Cardiac fibroblast (primary cell): ENCODE measurements around the gene CYB5R2.

ENCODE experiments used
- DNase-seq, 2 donors: peaks; one replicate each; pipeline versions ENCODE4 v3.0.0 to v3.0.0-alpha.2; 2010; ENCODE audit warnings: low read depth in 2 of 2
- H3K4me3 ChIP-seq, 2 donors: replicated peaks in 1 of 2; 1 replicate in 1 of 2; 2 replicates in 1 of 2; pipeline ENCODE4 v1.5.1; 2011; ENCODE audit warnings: low read depth in 2 of 2, low read length in 2 of 2, mild to moderate bottlenecking in 2 of 2, moderate library complexity in 1 of 2
- TF ChIP-seq, protein P1 (sequence below): IDR thresholded peaks from one replicate; pipeline ENCODE4 v1.5.1; 2011; ENCODE audit warnings: low read depth, mild to moderate bottlenecking, low read length, inconsistent platforms

CYB5R2 gene

DNA sequence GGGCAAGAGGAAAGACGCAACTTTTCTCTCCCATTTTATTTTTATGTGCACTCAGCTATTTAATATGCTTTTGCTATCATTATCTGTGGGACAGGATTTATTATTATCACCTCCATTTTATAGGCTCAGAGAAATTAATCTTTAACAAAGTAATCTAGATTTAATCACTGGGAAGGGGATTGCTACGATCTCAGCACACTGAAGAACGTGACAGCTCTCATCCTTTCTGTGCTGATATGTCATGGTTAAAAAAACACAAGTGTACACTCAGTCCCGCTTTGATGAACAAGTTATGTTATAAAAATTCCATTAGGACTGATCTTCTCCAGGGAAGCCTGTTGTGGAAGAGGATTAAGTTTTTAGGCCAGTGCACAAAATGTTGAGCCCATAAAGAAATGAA, 37.6 kb downstream of the CYB5R2 start:
- DNase-seq: no peak
- TF ChIP-seq, protein P1, sequence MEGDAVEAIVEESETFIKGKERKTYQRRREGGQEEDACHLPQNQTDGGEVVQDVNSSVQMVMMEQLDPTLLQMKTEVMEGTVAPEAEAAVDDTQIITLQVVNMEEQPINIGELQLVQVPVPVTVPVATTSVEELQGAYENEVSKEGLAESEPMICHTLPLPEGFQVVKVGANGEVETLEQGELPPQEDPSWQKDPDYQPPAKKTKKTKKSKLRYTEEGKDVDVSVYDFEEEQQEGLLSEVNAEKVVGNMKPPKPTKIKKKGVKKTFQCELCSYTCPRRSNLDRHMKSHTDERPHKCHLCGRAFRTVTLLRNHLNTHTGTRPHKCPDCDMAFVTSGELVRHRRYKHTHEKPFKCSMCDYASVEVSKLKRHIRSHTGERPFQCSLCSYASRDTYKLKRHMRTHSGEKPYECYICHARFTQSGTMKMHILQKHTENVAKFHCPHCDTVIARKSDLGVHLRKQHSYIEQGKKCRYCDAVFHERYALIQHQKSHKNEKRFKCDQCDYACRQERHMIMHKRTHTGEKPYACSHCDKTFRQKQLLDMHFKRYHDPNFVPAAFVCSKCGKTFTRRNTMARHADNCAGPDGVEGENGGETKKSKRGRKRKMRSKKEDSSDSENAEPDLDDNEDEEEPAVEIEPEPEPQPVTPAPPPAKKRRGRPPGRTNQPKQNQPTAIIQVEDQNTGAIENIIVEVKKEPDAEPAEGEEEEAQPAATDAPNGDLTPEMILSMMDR: no peak
- no peak overlapping the region for H3K4me3 ChIP-seq

DNA sequence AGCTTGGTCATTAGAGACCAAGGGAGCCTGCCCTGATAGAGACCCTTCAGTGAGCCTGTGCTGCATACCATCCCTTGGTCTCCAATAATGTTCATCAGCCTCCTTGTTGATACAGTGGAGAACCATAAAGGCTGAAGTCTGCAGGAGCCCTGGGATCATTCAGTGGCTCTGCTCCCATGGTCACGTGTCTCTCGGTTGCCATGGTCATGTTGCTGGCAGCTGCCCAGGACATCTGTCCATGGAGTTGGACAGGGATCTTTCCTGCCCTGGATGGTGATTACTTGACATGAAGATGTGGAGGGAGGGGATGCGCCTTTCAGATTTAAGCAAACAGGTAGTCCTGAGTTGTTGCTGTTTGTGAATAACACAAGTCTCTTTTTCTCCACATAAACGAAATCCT, 38.2 kb downstream of the CYB5R2 start:
- DNase-seq: no peak
- TF ChIP-seq, protein P1: no peak

DNA sequence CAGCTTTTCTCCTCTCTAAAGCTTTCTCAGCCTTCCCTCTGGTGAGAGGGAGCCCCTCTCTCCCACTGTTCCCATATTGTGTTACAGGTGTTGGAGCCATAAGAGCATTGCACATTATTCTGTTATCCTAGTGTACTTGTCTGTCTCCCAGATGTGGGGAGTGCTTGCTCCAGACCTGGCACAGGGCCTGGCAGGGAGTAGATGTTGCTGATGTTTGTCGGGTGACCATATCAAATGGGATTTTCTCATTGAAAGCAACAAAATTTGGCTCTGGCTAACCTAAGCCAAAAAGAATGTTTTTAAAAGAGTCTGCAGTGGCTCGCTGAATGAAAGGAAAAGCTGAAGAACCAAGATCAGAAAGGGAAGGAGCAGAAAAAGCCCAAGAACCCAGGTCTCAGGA, 41.1 kb downstream of the CYB5R2 start:
- DNase-seq: no peak
- TF ChIP-seq, protein P1: no peak
- no peak overlapping the region for H3K4me3 ChIP-seq

More for the DNA sequence above, 38.2 kb downstream of the CYB5R2 start:
- H3K4me3 ChIP-seq: no peak overlapping the region

DNA sequence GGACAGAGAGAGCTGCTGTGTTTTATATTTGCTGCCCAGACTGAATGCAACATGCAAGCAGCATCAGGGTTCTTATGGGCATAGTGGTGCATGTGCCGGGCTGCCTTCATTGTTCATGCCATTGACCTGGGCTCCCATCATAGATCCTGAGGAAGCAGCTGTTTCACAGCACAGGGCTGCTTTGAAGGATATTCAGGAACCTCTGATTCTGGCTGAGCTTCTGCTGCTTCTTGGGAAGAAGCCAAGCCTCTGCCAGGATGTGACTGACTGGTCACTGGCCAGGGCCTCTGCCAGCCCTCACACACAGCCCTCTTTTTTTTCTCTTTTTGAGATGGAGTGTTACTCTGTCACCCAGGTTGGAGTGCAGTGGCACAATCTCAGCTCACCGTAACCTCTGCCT, 43.3 kb downstream of the CYB5R2 start:
- no peak overlapping the region for H3K4me3 ChIP-seq
- DNase-seq: peak in 1 of 2 donors; percentile 54
- TF ChIP-seq, protein P1: no peak

DNA sequence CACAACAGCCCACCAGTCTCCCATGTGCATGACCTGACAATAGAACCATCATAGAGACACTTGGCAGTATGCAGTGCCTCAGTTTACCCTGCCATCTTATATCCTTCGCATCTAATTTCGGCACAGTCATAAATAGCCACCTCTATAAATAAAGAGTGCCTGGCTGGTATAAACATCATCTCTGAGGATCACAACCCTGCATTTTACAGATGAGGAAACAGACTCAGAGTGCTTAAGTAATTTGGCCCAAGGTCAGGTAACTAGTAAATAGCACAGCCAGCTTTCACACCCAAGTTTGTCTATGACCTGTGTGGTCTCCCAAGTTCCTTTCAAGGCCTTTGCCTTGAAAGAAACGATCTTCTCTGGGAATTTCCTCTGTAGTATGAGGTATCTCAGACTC, 44.6 kb downstream of the CYB5R2 start:
- no peak overlapping the region for H3K4me3 ChIP-seq
- no peak for DNase-seq
- TF ChIP-seq, protein P1: no peak

DNA sequence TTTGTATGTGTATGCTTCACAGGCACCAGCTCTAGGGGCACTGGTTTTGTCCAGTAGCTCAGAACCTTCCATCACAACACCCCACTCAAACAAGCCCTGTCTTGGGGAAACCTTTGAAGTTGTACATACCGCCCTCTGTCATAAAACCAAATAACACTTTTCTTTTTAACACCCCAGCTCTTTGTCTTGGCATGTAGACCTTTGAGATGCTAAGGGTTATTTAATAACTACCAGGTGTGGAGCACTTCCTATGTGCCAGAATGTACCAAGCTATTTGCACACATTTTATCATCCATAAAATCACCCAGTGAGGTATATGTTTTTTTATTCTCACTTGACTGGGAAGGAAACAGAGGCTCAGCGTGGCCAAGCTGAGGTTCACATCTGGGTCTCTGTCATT, 50.6 kb downstream of the CYB5R2 start:
- no peak overlapping the region for H3K4me3 ChIP-seq
- TF ChIP-seq, protein P1: no peak
- no peak for DNase-seq

DNA sequence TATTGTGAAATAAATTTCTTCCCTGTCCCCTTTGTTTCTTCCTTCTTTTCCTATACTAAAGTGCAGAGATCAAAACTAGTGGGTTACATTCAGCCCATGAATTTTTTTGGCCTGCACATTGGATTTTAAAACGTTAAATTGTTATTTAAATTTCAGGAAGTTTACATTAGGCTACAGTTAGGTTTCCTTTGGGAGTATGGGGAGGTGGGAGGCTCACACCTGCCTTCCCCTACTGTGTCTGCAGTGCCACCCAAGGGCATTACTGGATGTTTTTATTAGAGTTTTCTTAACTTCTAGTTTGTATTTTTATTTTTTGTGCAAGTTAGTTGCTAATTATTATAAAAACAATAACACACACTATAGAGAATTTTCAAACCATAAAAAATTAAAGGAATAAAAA, 51.7 kb downstream of the CYB5R2 start:
- no peak overlapping the region for H3K4me3 ChIP-seq
- TF ChIP-seq, protein P1: no peak
- DNase-seq: no peak
